IPS DF 6.9 (cell line): Measurements from ENCODE around the gene RAB3GAP1.
"Not testable (repeated sequence)": the region's sequence is repeated elsewhere in the genome, so short reads cannot be mapped to it uniquely, and the experiment has no call there.

ENCODE experiments used
- DNase-seq: peaks from one replicate; pipeline ENCODE4 v3.0.0-alpha.2; 2013; ENCODE audit warnings: low read depth, low spot score
- H3K27ac ChIP-seq: one replicate; pipeline ENCODE4 v1.5.1; 2013; ENCODE audit warnings: low read length, control low read depth
- H3K27me3 ChIP-seq: 2 replicates; pipeline ENCODE4 v1.6.1; 2013; ENCODE audit warnings: mild to moderate bottlenecking, low read length; ENCODE audit not compliant: control insufficient read depth, insufficient read depth
- H3K36me3 ChIP-seq: 2 replicates; pipeline ENCODE4 v1.6.1; 2013; ENCODE audit warnings: low read length; ENCODE audit not compliant: control insufficient read depth, insufficient read depth
- H3K4me1 ChIP-seq: 2 replicates; pipeline ENCODE4 v1.6.1; 2013; ENCODE audit warnings: low read length; ENCODE audit not compliant: control insufficient read depth, insufficient read depth
- H3K4me3 ChIP-seq: 2 replicates; pipeline ENCODE4 v1.5.1; 2013; ENCODE audit warnings: mild to moderate bottlenecking, low read length
- H3K9me3 ChIP-seq: 2 replicates; pipeline ENCODE4 v1.6.1; 2013; ENCODE audit warnings: low read length, inconsistent platforms; ENCODE audit not compliant: control insufficient read depth, insufficient read depth
- WGBS: extraction: QIAGEN DNeasy Blood & Tissue Kit; methylation state at CpG from one replicate; pipeline ENCODE4 v1.1.7; 2013; ENCODE audit warnings: mixed read lengths, missing lambda C conversion rate; ENCODE audit not compliant: insufficient read length, insufficient coverage; 5-methylcytosine and 5-hydroxymethylcytosine counted together

RAB3GAP1 gene

DNA sequence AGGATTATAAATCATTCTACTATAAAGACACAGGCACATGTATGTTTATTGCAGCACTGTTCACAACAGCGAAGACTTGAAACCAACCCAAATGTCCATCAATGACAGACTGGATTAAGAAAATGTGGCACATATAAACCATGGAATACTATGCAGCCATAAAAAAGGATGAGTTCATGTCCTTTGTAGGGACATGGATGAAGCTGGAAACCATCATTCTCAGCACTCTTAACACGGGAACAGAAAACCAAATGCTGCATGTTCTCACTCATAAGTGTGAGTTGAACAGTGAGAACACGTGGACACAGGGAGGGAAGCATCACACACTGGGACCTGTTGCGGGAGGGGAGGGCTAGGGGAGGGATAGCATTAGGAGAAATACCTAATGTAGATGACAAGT lies 37.5 kb downstream of the RAB3GAP1 start:
- H3K4me3 ChIP-seq, H3K27ac ChIP-seq, H3K36me3 ChIP-seq, DNase-seq, H3K27me3 ChIP-seq, H3K4me1 ChIP-seq, H3K9me3 ChIP-seq: not testable (repeated sequence)
- WGBS = no CpG with 5 or more reads among the region's 4 CpGs

DNA sequence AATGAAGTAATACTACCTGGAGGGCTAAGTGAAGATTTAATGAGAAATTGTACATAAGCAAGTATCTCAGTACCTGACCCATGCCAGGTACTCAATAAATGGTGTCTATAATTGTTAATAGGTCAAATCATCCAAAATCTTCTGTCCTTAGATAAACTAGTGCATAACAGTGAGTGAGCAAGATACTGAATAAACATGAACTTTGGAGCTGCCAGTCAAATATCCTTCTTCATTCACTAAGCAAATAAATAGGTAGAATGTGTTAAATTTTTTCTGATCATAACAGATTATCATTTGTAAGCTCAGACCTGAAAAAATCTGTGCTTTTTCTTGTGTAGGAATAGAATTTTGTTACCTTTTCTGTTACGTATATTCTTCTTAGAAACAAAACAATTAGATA lies 39.6 kb downstream of the RAB3GAP1 start:
- Histone ChIP-seq H3K27ac (no peak overlapping the region), H3K4me3 (no peak overlapping the region), H3K4me1 (no peaks in the 10 kb centered on the region), H3K27me3 (no peaks in the 10 kb centered on the region), H3K36me3 (no peaks in the 10 kb centered on the region; the same call in 1 of the 2 replicates), H3K9me3 (no peaks in the 10 kb centered on the region)
- WGBS = no CpG with 5 or more reads among the region's 1 CpG
- DNase-seq = no peak

DNA sequence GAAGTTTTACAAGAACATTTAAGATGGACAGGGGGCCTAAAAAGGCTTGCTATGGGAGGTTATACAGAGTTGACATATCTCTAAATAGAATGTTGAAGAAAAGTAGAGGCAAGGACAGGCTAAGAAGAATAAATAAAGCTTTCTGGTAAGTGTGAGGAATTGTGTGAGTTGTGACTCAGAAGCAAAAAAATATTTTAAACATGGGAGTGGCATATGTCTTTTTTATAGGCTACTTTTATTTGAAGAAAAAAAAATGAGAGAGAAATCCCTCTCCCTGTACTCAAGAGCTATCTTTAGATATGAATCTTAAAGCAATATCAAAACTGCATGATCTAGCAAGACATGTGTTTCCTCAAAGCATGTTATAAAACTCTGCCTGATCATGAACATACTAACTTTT lies 41.1 kb downstream of the RAB3GAP1 start:
- Histone ChIP-seq H3K36me3 (no peaks in the 10 kb centered on the region; the same call in 1 of the 2 replicates), H3K9me3 (no peaks in the 10 kb centered on the region), H3K4me1 (no peaks in the 10 kb centered on the region), H3K4me3 (no peak overlapping the region), H3K27me3 (no peaks in the 10 kb centered on the region), H3K27ac (no peak overlapping the region)
- DNase-seq = no peak

DNA sequence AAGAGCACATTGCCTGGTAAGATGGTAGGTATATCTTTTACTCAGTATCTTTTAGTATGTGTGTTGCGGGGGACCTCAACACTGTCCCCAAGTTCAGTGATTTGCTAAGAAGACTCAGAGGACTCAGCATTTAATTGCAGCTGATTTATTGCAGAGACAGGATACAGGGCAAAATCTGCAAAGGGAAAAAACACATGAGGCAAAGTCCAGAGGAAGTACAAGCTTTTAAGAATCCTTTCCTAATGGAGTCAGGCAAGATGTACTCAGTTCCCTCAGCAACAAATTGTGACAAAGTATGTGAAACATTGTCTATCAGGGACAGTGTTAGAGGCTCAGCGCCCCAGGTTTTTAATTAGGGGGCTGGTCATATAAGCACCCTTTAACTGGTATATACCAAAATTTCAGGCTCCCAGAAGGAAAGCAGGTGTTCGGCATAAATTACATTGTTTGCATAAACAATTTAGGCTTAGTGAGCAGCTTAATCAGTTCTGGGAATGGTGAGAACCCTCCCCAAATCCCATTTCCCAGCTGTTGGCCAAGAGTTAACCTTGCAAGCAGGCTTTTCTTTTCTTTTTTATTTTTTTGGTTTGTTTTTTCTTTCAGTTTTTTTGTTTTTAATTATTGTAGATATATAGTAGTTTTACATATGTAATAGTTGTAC lies 41.7 kb downstream of the RAB3GAP1 start:
- no peaks in the 10 kb centered on the region for H3K4me1 ChIP-seq
- no peaks in the 10 kb centered on the region; the same call in 1 of the 2 replicates for H3K36me3 ChIP-seq
- H3K9me3 ChIP-seq = no peaks in the 10 kb centered on the region
- H3K27ac ChIP-seq = no peak overlapping the region
- no peak for DNase-seq
- H3K27me3 ChIP-seq = no peaks in the 10 kb centered on the region
- H3K4me3 ChIP-seq = no peak overlapping the region
- WGBS = no CpG with 5 or more reads among the region's 3 CpGs

DNA sequence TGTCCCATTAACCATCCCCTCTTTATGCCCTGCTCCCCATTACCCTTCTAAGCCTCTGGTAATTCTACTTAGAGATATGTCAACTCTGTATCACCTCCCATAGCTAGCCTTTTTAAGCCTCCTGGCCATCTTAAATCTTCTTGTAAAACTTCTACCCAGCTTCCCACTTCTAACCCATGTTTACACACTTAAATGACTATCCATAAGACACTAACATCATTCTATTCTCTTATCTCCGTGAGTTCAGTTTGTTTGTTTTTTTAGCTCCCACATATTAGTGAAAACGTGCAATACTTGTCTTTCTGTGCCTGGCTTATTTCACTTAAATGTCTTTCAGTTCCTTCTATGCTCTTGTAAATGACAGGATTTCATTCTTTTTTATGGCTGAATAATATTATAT lies 42.4 kb downstream of the RAB3GAP1 start:
- no peaks in the 10 kb centered on the region for H3K9me3 ChIP-seq
- H3K36me3 ChIP-seq = no peaks in the 10 kb centered on the region; the same call in 1 of the 2 replicates

DNA sequence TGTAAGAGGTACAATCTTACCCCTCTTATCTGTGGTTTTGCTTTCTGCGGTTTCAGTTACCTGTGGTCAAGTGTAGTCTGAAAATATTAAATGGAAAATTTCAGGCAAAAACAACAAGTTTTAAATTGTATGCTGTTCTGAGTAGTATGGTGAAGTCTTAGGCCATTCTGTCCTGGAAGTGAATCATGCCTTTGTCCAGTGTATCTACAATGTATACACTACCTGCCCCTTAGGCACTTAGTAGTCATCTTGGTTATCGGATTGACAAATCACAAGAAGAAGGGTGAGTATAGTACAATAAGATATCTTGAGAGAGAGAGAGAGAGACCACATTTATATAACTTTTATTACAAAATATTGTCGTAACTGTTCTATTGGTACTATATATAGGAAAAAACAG lies 43.5 kb downstream of the RAB3GAP1 start:
- H3K4me3 ChIP-seq = no peak overlapping the region

More for the DNA sequence above, 42.4 kb downstream of the RAB3GAP1 start:
- Histone ChIP-seq H3K27me3 (no peaks in the 10 kb centered on the region), H3K4me1 (no peaks in the 10 kb centered on the region), H3K4me3 (no peak overlapping the region), H3K27ac (no peak overlapping the region)
- no peak for DNase-seq
- WGBS = no CpG with 5 or more reads among the region's 2 CpGs

DNA sequence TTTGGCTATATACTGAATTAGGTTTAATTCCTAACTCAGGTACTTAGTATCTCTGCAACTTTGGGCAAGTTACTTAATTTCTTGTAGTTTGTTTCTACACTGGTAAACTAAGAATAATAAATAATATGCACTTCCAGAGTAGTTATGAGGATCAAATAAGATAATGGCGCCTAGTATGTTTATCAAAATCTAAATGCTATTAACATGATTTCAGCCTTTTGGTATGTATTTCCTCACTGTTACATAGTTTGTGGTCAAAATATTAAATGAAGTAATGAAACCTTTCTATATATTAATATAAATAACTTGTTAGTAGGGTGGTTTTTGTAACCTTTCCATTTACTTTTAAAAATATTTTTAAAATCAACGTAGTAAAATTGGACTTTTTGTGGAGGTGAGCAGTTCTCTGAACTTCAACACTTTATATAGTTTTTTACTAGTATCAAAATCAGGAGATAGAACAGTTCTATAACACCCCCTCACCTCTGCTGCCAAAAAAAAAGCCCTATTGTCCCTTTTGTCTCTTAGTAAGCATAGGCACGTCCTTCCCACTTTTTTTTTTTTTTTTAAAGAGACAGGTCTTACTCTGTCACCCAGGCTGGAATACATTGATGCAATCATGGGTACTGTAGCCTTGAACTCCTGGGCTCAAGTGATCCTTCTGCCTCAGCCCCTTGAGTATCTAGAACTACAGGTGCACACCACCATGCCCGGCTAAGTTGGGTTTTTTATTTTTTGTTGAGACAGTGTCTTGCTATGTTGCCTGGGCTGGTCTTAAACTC lies 44.8 kb downstream of the RAB3GAP1 start:
- Histone ChIP-seq H3K9me3 (no peaks in the 10 kb centered on the region), H3K27me3 (no peaks in the 10 kb centered on the region), H3K4me3 (no peak overlapping the region), H3K36me3 (no peaks in the 10 kb centered on the region; the same call in 1 of the 2 replicates), H3K4me1 (no peaks in the 10 kb centered on the region), H3K27ac (no peak overlapping the region)
- no peak for DNase-seq
- no CpG with 5 or more reads among the region's 4 CpGs for WGBS

More for the DNA sequence above, 43.5 kb downstream of the RAB3GAP1 start:
- Histone ChIP-seq H3K4me1 (no peaks in the 10 kb centered on the region), H3K27me3 (no peaks in the 10 kb centered on the region), H3K36me3 (no peaks in the 10 kb centered on the region; the same call in 1 of the 2 replicates), H3K9me3 (no peaks in the 10 kb centered on the region), H3K27ac (no peak overlapping the region)
- no CpG with 5 or more reads among the region's 3 CpGs for WGBS
- DNase-seq = no peak

DNA sequence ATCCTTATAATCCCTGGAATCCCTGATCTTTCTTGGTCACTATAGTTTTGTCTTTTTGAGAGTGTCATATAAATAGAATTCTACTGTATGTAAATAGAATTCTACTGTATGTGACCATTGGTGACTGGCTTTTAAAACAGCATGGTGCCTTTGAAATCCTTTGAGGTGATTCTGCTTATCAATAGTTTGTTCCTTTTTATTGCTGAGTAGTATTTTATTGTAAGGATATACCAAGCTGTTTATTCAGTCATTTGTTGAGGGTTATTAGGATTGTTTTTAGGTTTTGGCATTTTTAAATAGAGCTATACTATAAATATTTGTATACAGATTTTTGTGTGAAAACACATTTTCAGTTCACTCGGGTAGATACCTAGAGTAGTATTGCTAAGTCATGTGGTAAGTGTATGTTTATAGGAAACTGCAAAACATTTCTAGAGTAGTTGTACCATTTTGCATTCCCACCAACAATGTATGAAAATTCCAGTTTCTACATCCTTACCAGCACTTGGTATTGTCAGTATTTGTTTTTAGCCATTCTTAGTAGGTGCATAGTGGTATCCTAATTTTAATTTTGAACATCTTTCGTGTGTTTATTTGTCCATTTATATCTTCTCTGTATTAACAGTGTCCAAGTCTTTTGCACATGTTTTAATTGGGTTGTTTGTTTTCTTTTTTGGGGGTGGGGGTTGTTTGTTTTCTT lies 45.6 kb downstream of the RAB3GAP1 start:
- H3K9me3 ChIP-seq = no peaks in the 10 kb centered on the region
- H3K27ac ChIP-seq = no peak overlapping the region
- DNase-seq = no peak
- no peak overlapping the region for H3K4me3 ChIP-seq
- H3K4me1 ChIP-seq = no peaks in the 10 kb centered on the region
- WGBS = no CpG with 5 or more reads among the region's 2 CpGs
- H3K27me3 ChIP-seq = no peaks in the 10 kb centered on the region
- no peaks in the 10 kb centered on the region; the same call in 1 of the 2 replicates for H3K36me3 ChIP-seq

DNA sequence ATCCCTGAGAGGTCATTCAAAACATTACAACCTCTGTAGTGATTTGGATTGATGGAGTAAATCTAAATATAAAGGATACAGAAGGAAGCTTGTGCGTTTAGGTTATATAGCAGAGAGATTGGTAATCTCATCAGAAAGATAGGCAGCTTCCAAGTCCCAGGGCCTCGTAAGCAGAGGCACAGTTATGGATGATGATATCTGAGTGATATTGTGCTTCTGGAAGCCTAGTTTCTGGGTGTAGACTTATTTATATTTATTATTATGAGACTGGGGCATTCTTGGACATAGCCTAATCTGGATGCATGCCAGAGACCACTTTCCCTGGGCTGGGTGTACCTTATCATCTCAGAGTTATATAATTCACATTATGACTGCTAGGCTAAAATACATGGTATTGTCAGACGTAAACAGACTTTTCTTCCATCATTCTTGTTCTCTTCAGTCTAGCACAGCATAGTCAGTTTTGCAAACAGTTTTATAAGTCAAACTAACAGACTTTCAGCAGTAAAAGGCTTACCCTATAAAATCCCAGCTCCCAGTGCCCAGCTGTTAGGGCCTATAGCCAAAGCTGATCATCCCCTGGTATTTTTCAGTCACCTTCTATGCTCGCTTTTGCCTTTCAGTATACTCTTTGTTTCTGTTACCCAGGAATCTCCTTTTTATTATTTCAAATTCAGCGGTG lies 47.9 kb downstream of the RAB3GAP1 start:
- Histone ChIP-seq H3K9me3 (no peaks in the 10 kb centered on the region), H3K36me3 (no peaks in the 10 kb centered on the region), H3K27me3 (no peaks in the 10 kb centered on the region), H3K4me3 (no peak overlapping the region), H3K4me1 (no peaks in the 10 kb centered on the region), H3K27ac (no peak overlapping the region)
- no peak for DNase-seq
- no CpG with 5 or more reads among the region's 5 CpGs for WGBS

DNA sequence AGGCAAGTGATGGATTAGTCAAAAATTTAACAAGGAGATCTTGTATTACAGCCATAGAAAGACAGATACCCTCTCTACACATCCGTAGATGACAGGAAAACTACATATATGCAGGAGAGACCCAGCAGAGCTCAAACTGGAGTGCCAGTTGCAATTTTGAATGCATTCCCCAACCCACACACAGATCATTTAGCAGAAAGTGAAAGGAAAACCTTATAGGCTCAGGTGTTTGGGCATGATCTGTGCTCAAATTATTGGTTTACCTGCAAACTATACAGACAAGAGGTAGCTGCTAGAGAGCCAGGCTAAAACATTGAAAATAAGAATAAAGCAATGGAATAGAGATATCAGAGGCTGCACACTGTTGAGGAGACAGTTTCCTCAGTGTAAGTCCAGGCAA lies 51.8 kb downstream of the RAB3GAP1 start:
- Histone ChIP-seq H3K4me3 (no peak overlapping the region), H3K27ac (no peak overlapping the region), H3K36me3 (no peaks in the 10 kb centered on the region), H3K27me3 (no peaks in the 10 kb centered on the region), H3K4me1 (no peaks in the 10 kb centered on the region), H3K9me3 (no peaks in the 10 kb centered on the region)
- WGBS = no CpG with 5 or more reads among the region's 1 CpG
- no peak for DNase-seq
